ELR (cell line): ENCODE results near the gene SLC10A2.

Experiments used
- DNase-seq: peaks from one replicate; pipeline ENCODE4 v3.0.0-alpha.2; 2015; ENCODE audit warnings: low read depth

SLC10A2 gene

DNA sequence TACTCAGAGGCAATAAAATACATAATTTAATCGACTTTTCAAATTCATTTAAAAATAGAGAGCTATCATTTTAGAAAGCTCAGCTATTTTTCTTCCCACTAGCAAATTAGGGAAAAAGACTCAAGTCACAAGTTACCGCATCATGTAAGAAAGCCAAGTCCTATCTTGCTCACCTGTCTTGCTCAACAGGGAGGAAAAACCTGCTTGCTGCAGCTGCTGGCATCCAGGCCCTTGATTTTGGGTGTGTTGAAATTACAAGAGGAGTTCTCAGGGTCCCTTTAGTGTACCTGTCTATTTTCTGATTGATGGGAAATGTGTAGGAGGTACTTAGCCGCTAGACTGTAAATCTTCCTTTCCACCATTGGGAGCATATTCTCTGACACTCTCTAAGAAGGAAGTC, 22.2 kb downstream of the SLC10A2 start:
- DNase-seq: no peak

DNA sequence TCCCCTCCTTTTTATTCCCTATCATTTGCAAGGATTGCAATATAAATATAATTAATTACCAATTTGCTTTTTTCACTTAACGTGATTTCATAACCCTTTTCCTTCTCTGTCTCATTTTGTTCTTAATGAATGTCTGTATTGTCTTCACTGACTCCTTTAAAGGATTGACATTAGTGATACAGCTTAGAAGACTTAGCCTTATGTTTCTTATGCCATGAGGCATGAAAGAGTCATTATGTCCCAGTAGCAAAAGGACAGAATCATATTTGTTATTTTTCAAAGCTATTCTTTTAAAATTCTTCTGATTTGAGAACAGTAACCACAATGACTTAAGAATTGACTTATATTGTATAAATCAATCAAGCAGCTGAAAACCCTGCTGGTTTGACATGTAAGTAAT, 26.2 kb downstream of the SLC10A2 start:
- no peak for DNase-seq

DNA sequence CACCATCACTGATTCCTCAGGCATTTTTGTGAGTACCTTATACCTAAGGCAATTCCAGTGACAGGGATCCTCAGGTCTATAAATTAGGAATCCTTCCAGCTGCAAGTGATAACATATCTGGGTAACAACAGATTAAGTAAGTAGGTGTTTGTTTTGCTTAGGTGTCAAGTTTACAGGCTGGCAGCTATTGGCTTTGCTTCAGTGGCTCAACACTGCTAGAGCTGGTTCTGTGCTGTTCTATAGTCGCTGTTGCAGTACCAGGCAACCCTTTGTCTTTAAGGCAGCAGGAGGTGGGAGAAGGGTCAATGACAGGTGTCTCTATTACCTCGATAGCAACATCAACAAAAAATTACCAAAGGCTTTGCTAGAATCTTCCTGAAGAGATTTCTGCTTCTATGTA, 27.0 kb downstream of the SLC10A2 start:
- no peak for DNase-seq

DNA sequence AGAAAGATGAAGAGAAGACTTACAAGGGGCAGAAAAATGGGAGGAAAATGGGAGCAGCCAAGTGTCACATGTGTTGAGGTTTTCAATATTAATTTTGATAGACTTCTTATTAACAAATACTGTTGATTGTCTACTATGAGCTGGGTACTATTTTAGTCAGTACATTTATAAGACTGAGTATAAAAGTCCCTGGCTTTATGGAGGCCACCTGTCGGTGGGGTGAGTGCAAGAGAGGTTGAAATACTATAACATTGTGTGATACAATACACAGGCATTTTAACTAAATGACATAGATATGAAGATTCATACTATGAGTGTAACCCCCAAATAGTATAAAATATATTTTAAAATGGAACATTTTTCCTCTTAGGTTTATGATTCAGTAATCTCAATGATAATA, 29.9 kb downstream of the SLC10A2 start:
- no peak for DNase-seq

DNA sequence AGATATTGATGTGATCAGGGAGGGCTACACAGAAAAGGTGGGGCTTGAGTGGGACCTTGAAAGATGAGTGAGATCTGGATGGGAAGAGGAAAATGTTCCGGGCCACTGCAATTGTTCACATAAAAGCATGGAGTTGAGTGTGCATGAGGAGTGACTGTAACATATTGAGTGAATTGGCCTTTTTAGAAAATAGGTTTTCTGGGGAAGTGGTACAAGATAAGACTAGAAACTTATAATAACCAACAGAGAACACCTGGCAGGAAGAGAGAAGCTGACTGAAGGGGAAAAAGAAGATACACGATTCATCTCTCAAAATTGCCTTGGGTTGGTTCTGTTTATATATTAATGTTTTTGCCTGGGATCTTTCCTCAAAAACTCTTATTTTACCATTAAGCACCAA, 32.2 kb downstream of the SLC10A2 start:
- DNase-seq: no peak

DNA sequence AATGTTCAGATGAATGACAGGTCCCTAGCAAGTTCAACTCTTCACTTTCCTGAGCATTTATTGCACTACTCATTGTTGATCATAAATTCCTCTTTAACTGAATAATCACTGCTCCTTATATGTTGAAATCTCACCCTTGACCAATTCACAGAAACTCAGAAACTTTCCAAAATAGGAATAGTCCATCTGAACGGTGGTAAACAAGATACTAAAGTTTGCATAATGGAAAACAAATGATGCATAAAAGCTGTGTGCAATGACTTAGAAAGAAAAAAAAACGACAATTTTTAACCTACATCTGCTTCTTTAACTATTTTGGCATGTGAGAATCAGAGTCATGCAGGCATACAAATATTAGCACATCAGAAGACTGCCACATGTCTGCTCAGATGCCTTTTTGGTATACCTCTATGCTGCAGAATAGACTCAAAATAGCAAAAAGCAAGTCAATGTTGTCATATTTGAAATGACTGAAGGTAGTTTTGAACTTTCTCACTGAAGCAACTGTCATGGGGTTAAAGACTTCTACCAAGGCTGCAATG, 34.8 kb downstream of the SLC10A2 start:
- no peak for DNase-seq

DNA sequence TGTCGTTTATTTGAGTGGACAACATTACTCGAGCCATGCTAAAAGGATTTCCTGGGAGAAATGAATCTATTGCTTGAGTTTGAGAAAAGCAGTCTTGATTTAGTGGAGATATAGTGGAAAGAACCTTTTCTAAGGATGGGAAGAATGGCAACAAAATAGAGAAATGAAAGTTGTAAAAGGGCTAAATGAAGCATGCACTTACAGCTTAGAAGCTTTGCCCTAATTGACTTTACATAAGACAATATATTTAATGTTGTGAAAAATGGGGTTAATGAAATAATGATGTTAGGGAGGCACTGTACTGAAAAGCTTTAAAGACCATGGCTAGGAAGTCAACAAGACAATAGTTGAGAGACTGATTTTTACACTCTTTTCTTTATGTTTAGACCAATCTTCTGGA, 35.4 kb downstream of the SLC10A2 start:
- DNase-seq: no peak

DNA sequence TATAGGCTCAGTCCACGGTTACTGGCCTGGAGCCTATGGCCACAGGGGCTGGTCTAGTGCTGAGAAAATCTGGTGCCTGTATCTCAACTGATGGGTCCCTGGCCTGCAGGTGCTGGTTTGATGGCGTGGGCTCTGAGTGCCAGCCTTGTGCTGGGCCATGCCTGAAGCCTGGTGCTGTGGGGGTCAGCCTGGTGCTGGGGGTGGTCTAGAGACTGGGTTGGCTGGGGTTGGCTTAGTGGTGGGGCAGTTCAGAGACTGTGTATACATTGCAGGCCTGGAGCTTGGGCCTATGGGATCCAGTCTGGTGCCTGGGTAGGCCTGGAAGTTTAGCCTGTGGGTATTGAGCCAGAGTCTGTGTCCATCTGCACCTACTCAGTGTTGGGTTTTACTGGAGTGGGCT, 36.4 kb downstream of the SLC10A2 start:
- DNase-seq: no peak

DNA sequence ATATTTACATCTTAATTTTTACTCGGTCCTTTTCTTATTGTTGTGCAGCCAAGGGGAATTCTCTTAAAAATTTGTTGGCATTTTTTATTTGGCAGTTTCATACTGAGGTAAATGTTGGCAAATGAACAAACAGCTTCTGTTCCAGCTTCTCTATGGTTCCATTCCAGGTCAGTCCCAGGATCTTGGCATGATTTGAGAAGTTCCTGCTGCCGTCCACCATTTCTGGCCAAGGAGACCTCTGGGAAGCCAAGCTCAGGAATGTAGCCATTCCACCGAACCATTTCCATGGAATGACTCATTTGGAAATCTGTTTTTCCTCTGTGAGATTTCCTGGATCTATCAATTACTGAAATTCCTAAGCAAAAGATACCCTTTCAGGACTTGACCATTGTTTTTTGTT, 43.9 kb downstream of the SLC10A2 start:
- no peak for DNase-seq

DNA sequence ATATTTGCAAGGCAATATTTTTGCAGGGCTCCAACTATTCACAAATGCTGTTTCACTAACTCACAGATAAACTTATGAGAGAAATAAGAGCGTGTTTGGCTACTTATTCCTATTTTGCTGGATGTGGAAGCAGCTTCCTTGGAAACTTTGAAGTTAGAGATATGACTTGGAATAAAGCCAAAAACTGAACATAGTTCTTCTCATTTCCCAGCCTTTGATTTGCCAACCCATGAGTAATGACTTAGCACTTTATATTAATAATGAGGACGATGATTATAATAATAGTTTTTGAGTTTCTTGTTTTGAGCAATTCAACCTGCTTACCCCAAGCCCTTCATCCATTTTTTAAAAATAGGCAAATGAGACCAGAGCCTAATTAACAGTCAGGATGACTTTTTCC, 47.7 kb downstream of the SLC10A2 start:
- no peak for DNase-seq

DNA sequence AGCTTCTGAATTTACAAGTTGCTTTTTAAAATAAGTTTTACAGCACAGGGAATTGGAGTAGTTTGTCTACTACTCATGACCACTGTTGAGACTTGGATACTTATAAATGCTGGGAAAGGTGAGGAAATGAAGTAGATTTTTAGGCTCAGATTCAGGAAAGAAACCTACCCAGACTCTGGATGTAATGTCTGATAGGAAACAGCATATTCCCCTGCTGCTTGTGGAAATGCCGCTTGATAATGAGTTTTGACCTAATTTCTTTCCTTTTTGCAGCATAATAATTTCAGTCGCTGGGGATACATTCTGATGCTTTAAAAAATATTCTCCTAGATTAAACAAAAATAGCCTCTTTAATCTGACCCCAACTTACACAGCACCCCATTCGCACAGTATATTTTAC, 53.6 kb downstream of the SLC10A2 start:
- DNase-seq: no peak

DNA sequence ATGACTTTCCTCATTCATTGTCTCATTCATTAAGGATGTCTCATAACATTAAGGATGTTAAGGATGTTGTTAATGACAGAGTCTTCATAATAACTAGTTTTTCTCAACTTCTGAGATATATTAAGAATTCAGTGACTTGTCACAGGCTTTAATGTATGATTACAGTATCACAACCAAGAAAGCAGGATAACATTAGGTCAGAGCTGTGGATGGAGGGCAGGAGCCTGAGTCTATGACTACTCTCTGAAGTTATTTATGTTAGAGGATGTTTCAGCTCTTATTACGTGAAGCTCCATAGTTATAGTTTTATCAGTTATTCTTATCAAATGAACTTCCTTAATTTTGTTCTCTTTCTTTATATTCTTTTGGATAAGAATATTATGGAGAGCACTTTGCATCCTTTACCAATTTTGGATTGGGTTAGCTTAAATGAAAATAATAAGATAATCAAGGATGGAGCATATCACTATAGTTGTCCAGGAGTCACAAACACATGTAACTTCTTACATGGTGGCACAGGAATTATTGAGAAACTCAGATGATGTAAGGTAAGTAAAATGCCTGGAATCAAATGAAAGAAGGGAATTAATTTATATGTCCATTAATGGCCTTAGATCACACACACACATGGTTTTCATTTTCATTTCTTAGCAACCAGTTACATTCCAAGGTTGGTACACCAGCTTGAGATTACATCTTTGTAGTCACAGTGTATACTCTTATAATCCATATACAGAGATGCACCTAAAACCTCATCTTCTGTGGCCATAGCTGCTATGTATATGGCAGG, 57.0 kb downstream of the SLC10A2 start:
- DNase-seq: no peak

DNA sequence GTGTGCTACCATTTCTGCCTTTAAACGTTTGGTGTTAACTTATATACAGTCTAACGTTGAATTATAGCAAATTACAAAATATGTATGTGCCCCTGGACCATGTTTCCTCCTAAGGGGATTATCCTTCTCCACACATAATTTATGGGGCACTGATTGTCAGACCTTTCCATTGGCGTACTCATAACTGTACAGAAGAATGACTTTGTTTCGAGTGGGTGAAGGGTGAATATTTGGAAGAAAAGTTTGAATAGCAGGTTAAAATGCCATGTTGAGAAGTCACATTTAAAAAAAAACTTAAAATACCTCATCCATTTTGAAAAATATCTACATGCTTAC, 58.8 kb downstream of the SLC10A2 start:
- no peak for DNase-seq

DNA sequence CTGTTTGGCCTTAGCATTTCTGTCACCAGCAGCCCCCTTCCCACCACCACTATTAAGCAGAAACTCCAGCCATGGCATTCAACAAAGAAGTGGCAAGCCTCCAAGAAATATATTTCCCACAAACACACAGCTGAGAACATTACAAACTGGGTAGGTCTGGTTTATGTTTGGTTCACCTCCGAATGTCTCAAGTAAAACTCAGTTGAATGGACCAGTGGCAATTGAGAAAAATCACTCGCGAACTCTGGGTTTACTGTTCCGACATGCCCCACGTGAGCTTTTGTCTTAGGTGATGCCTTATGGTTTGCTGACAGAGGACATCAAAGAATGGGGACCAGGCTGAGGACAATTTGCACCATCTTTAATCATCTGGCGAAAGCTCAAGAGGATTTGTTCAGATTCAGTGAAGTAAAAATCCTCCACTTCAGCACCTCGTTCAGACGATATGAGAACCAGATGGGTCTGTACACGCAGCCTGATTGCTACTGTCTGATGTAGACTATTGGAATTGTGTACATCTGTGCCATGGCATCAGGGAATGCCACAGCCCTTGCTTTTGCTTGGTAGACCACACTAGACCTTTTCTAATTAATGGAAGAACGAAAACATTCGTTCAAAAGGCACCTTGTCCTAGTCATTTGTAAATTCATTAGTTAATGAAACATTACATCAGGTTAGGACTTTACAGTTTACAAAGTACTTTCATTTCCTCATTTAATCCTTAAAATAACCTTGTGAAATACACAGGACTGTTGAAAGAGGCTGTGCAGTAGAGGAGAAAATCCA, 59.4 kb downstream of the SLC10A2 start:
- DNase-seq: no peak

DNA sequence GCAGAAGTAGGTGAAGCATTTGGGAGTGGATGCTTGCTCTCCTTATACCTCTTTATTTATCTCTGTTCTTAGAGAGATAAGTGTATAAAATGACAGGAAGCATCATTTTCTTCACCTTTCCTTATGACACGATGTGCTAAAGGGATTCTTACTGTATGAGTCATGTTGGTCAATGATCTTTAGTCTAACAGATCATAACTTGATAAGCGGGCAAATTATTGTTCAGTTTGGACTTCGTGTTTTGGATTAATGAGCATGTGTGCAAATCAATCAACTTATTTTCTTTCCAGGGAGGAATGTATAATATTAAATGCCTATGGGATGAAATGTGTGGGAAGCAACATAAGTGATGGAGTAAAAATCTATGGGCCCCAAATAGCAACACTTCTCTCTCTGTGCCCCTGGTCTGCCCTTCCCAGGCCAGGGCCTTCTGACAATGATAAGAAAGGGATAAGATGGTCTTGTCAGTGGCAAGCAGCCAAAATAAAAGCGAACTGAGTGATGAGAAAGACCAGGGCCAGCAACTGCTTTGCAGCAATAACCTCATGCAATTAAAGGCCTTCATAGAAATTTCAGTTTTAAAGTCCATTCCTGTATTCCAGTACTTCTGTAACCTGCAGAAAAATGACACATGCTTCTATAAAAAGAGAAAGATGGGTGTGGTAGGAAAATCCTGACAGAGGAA, 61.4 kb downstream of the SLC10A2 start:
- DNase-seq: no peak

DNA sequence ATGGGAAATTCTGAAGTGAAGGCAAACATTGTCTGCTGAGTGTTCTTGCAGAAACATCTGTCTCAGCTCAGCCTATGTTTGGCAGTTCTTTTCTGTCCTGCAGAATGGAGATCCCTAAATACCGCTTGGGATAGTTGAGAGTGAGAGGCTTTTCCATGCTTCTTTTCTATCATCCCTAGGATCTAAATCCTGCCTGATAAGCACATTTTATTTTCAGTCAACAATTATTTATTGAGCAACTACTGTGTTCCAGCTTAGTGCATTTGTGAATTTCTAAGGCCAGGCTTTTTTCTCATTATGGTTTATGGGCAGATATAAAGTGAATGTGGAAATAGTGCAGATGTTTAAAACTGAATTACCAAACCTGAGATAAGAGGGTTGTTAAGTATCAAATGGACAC, 62.6 kb downstream of the SLC10A2 start:
- no peak for DNase-seq

DNA sequence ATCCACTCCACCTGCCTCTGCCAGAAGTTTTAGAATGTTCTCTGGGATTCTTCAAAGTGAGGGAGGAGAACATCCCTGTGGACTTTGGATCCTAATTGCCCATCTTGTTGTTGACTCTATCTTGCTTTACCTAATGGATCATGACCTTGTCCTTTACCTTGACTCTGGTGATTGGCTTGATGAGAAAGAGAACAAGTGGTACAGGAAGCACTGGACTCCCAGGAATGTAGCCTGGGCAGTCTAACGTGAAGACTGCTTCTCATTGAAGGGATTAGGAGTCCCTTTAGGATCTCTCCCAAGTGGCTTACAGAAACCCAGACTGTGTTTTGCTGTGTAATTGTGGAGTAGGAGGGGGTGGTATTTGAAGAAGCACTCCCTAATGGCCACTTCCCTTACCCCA, 63.9 kb downstream of the SLC10A2 start:
- no peak for DNase-seq

DNA sequence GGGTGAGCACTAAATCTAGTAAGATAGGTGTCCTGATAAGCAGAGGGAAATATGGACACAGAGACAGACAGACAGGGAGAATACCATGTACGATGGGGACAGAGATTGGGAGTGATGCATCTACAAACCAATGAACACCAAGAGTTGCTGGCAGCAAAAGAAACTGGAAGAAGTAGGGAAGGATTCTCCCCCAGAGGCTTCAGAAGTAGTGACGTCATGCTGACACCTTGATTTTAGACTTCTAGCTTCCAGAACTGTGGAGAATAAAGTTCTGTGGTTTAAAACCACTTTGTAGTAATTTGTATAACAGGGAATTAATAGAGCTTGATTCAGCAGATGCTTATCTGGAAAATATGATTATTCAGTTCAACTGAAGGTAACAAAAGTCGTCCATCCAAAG, 66.1 kb downstream of the SLC10A2 start:
- DNase-seq: no peak

DNA sequence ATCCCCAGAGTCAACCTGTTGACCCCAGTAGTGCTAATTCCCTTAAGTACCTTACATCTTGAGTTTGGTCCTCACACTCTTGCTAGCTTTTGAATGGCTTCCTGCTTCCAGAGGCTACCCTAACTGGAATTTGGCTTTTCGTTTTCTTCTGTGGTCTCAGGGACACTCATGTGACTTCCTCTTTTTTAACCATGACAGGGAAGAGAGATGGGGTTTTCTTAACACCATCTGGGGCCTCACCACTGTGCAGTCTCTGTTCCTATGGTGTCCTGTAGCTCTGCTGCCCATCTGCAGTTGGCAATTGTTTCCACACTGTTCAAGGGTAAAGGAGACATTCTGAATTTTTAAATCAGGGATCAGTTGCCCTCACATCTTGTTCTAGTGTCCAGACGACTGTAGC, 66.7 kb downstream of the SLC10A2 start:
- no peak for DNase-seq
